HEK293 (cell line): ENCODE measurements around the gene CACNB4.

Source experiments
- ZNF423 ChIP-seq: fragments of 450-650 bp; formaldehyde crosslinking; IDR thresholded peaks from 2 replicates; pipeline ENCODE4 v1.5.1; 2016; ENCODE audit warnings: missing biosample characterization, missing genetic modification characterization
- TF ChIP-seq, protein P1 (sequence below): fragments of 450-650 bp; formaldehyde crosslinking; IDR thresholded peaks from 2 replicates; pipeline ENCODE4 v1.5.1; 2016; ENCODE audit warnings: missing biosample characterization, missing genetic modification characterization

DNA sequence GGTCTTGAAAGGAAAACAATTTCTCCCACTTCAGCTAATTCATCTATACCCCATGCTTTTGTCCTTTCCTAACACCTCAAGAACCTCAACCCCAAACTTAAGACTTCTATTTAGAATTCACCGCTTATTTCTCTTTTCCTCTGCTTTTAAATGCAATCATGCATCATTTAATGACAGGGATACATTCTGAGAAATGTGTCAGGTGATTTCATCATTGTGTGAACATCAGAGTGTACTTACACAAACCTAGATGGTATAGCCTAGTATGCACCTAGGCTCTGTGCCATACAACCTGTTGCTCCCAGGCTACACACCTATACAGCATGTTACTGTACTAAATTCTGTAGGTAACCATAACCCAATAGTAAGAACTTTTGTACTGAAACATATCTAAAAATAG lies 293.5 kb downstream of the CACNB4 start:
- TF ChIP-seq, protein P1, sequence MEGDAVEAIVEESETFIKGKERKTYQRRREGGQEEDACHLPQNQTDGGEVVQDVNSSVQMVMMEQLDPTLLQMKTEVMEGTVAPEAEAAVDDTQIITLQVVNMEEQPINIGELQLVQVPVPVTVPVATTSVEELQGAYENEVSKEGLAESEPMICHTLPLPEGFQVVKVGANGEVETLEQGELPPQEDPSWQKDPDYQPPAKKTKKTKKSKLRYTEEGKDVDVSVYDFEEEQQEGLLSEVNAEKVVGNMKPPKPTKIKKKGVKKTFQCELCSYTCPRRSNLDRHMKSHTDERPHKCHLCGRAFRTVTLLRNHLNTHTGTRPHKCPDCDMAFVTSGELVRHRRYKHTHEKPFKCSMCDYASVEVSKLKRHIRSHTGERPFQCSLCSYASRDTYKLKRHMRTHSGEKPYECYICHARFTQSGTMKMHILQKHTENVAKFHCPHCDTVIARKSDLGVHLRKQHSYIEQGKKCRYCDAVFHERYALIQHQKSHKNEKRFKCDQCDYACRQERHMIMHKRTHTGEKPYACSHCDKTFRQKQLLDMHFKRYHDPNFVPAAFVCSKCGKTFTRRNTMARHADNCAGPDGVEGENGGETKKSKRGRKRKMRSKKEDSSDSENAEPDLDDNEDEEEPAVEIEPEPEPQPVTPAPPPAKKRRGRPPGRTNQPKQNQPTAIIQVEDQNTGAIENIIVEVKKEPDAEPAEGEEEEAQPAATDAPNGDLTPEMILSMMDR: no peak
- no peak for TF ChIP-seq ZNF423 (tag by site-specific recombination)
